ENCODE data around the gene PARP14.

DNA sequence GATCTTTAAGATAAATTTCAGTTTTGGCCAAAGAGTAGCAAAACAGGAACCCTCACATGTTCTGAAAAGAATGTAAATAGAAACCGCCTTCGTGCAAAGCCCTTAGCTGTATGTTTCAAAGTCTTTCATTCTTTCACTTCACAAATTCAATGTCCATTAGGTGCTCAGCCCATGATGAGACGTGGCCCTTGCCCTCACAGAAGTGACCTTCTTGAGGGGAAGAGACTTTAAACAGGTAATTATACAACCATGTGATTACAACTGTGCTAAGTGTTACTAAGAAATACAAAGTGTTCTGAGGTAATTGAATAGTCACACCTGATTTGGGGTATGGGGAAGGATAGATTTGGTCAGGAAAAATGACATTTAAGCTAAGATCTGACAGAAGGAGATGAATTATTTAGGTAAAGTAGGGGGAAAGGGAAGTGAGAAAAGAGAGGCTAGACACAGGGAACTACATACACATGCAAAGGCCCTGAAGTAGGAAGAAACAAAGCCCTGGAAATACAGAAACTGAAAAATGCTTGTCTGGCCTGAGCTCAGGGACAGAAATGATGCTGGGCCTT is 93.4 kb downstream of the PARP14 start:
- TF ChIP-seq FOXP2 (optimal IDR thresholded peaks at IDR 0.05; ENCODE audit: borderline replicate concordance, extremely low read depth, extremely low read length, insufficient read depth) (no peak), POLR2AphosphoS5 (IDR thresholded peaks at IDR 0.05; ENCODE audit: low read depth, low read length) (no peak), SIN3A (IDR thresholded peaks at IDR 0.05; ENCODE audit: borderline replicate concordance, insufficient read depth, low read length) (no peak)
